Skeletal muscle tissue (tissue), 4 donors: ENCODE measurements around the gene NUFIP1. TPM values are rescaled to one million over a fixed set of nuclear protein-coding genes. Genes with fewer than 3 reads are reported as not detected.
A peak's percentile ranks its signal among the peaks of the same experiment; 100 is the strongest.

ENCODE experiments used
- H3K27ac ChIP-seq: one replicate; pipeline ENCODE4 v1.7.0; 2013; ENCODE audit warnings: mild to moderate bottlenecking, low read depth, low read length, inconsistent platforms
- H3K27me3 ChIP-seq, 3 donors: one replicate each; pipeline ENCODE4 v1.7.0; 2013; ENCODE audit warnings: low read length in 3 of 3; ENCODE audit not compliant: control insufficient read depth in 3 of 3, insufficient read depth in 3 of 3
- H3K36me3 ChIP-seq, 3 donors: one replicate each; pipeline ENCODE4 v1.7.0; 2013; ENCODE audit warnings: low read length in 3 of 3; ENCODE audit not compliant: control insufficient read depth in 3 of 3, insufficient read depth in 3 of 3
- H3K4me1 ChIP-seq, 3 donors: one replicate each; pipeline ENCODE4 v1.7.0; 2013; ENCODE audit warnings: low read length in 3 of 3, mild to moderate bottlenecking in 3 of 3; ENCODE audit not compliant: control insufficient read depth in 3 of 3, insufficient read depth in 3 of 3
- H3K4me3 ChIP-seq, 3 donors: one replicate each; pipeline ENCODE4 v1.7.0; 2013; ENCODE audit warnings: low read length in 3 of 3
- H3K9ac ChIP-seq, 3 donors: one replicate each; pipeline ENCODE4 v1.7.0; 2013; ENCODE audit warnings: low read length in 3 of 3, mild to moderate bottlenecking in 3 of 3, moderate library complexity in 2 of 3, low read depth in 1 of 3
- H3K9me3 ChIP-seq, 3 donors: one replicate each; pipeline ENCODE4 v1.7.0; 2013; ENCODE audit warnings: low read length in 3 of 3; ENCODE audit not compliant: control insufficient read depth in 3 of 3
- total RNA-seq: library from RNA; depleted of rRNA; stranded (reverse); fragments of >200 nt; gene quantifications from one replicate; pipeline ENCODE4 v1.2.3, GENCODE V29; 2014
- donor health status: Osteomylitis.

Gene NUFIP1
- total RNA-seq, 1 donor from 2014 or later: 3.7 TPM

DNA sequence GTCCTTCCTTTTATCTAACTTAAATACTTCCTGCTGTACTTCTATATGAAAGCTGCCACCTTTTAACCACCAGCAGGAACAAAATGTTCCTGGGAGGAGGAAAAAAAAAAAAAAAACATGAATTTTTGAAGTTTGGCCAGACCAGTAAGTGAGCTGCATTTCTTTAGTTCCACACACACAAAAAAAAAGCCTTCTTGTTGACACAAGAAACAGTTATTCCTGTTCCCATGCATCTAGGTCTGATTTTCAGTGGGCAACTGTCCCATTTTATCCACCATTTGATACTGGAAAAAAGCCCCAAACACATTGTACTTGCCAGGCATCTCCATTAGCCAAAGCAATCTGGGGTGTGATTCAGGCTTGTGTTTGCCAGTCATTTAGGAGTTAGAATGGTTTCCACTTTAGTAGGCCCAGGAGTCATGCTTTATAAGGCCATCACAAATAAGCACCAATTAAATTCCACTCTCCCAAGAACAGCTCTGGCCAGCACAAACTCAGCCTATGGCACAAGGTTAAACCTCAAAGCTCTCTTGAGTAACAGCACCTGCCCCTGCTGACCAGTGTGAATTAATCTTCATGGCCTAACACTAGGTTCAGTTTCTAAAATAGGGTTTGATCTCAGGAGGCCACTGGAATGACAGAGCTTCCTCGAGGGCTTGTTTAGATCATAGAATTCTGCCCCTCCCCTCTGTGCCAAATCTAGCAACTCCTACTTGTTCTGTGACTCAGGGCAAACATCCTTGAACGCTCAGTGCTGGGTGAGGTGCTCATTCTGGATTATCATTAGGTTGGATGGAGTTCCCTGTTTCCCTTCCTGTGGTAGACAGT, 67.1 kb downstream of the NUFIP1 start:
- Histone ChIP-seq H3K9me3 (no peaks in the 10 kb centered on the region), H3K36me3 (no peaks in the 10 kb centered on the region), H3K9ac (peak overlapping the region; percentile 46 to 73 (median 72)), H3K4me1 (peaks cover 26 to 32% (median 29%) of the 10 kb centered on the region in 3 donors), H3K27me3 (no peaks in the 10 kb centered on the region), H3K27ac (peak overlapping the region; percentile 97), H3K4me3 (no peak overlapping the region)

DNA sequence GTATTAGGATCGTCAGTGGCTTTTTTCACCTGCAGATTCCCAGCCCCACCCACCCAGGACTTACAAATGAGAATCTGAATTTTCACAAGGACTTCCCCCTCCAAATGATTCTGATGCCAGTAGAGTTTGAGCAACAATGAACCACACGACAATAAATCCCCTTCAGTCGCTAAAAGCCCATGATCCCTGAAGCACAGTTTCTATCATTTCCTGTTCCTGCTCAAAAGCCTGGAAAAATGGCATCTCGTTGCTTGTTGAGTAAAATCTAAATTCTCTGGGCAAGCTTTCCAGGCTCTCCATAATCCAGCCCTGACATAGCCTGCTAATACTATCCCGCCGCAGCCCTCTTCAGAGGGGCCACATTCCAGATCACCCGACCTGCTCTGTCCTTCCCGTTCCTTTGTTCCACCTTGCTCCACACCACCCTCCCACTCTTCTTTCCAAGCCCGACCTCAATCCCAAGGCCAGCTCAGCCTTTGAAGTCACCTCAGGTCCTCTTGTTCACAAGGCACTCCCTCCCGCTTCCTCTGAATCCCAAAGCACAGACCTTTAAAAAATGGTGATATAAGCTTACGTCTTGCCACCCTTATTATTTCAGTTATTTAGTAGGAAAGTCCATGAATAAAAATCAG, 67.9 kb downstream of the NUFIP1 start:
- peak overlapping the region; percentile 46 to 73 (median 72) for H3K9ac ChIP-seq
- H3K27ac ChIP-seq: peak overlapping the region; percentile 97
- no peaks in the 10 kb centered on the region for H3K27me3 ChIP-seq

DNA sequence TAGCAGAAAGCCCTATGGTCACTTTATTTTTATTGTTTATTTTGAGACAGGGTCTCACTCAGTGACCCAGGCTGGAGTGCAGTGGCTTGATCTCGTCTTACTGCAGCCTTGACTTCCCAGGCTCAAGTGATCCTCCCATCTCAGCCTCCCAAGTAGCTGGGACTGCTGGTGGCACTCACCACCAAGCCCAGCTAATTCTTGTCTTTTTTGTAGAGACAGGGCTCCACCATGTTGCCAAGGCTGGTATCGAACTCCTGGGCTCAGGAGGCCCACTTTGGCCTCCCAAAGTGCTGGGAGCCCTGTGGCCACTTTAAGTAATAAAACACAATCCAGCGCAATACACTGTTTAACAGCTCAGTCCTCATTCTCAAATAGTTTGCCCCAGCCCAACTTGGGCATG, 69.3 kb downstream of the NUFIP1 start:
- Histone ChIP-seq H3K27me3 (no peaks in the 10 kb centered on the region), H3K36me3 (no peaks in the 10 kb centered on the region), H3K4me1 (peaks cover 26 to 32% (median 29%) of the 10 kb centered on the region in 3 donors), H3K27ac (peak overlapping the region; percentile 97), H3K9ac (no peak overlapping the region), H3K9me3 (no peaks in the 10 kb centered on the region), H3K4me3 (no peak overlapping the region)

More for the DNA sequence above, 67.9 kb downstream of the NUFIP1 start:
- H3K4me1 ChIP-seq: peaks cover 26 to 32% (median 29%) of the 10 kb centered on the region in 3 donors
- no peaks in the 10 kb centered on the region for H3K9me3 ChIP-seq
- H3K36me3 ChIP-seq: no peaks in the 10 kb centered on the region
- H3K4me3 ChIP-seq: no peak overlapping the region

DNA sequence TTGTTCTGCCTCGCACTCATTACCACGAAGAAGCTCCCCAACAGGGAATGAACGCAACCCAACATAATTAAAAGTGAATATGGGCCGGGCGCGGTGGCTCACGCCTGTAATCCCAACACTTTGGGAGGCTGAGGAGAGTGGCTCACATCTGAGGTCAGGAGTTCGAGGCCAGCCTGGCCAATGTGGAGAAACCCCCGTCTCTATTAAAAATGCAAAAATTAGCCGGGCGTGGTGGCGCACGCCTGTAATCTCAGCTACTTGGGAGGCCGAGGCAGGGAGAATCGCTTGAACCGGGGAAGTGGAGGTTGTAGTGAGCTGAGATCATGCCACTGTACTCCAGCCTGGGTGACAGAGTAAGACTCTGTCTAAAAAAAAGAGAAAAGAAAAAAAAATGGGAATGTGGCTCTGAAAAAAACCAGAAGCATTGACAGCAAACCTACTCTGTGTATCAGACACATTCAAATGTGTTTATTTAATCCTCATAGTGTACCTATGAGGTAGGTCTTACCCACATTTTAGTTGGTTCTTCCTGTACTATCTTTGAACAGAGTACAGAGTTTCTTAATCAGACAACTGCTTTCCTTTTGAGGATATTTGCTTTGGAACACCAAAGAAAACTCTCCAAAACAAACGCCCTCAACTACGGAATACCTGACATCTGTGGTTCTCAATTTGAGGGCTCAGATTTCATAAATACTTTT, 70.0 kb downstream of the NUFIP1 start:
- H3K4me3 ChIP-seq: peak overlapping the region; percentile 66 to 85 (median 82)
- H3K9ac ChIP-seq: peak overlapping the region; percentile 80 to 92 (median 82)
- H3K27ac ChIP-seq: peak overlapping the region; percentile 97

DNA sequence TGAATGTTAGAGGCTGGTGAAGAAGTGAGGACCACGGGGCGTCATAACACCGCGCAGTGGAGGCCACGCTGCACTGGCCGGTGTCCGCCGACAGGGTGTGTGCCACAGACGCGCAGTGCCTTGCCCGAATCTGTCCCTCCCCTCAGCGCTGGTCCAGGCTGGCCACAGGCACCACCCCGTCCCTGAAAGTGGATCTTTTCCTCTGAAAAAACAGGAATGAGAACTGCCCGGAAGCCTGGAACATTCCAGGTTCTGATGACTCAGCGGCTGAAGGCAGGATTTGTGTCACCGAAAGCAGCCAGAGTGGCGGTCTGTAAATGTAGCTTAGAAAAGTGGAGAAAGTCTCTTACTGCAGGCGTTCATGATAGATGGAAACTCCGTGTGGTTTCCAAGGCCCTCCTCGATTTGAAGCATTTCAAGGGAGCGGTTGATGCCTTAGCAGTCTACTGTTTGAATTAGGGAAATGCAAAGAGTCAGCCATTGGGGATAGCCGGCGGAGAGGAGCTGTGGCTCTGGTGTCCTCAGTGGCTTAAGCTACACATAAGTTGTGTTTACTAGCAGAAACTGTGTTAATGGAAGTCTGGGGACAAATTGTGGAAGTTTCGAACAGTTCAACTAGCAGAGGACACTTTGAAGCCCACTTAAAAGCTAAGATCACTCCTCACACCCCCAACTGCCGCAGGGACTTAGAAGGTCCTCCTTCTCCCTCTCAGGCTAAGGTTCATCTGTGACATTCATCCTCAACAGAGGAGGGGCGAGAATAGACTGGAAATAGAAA, 70.8 kb downstream of the NUFIP1 start:
- H3K4me3 ChIP-seq: peak overlapping the region; percentile 66 to 85 (median 82)
- H3K9me3 ChIP-seq: no peaks in the 10 kb centered on the region
- no peaks in the 10 kb centered on the region for H3K27me3 ChIP-seq
- H3K4me1 ChIP-seq: peaks cover 26 to 32% (median 29%) of the 10 kb centered on the region in 3 donors
- H3K36me3 ChIP-seq: no peaks in the 10 kb centered on the region
- peak overlapping the region; percentile 97 for H3K27ac ChIP-seq
- H3K9ac ChIP-seq: peak overlapping the region; percentile 80 to 92 (median 82)

More for the DNA sequence above, 70.0 kb downstream of the NUFIP1 start:
- no peaks in the 10 kb centered on the region for H3K36me3 ChIP-seq
- H3K9me3 ChIP-seq: no peaks in the 10 kb centered on the region
- H3K4me1 ChIP-seq: peaks cover 26 to 32% (median 29%) of the 10 kb centered on the region in 3 donors
- H3K27me3 ChIP-seq: no peaks in the 10 kb centered on the region

DNA sequence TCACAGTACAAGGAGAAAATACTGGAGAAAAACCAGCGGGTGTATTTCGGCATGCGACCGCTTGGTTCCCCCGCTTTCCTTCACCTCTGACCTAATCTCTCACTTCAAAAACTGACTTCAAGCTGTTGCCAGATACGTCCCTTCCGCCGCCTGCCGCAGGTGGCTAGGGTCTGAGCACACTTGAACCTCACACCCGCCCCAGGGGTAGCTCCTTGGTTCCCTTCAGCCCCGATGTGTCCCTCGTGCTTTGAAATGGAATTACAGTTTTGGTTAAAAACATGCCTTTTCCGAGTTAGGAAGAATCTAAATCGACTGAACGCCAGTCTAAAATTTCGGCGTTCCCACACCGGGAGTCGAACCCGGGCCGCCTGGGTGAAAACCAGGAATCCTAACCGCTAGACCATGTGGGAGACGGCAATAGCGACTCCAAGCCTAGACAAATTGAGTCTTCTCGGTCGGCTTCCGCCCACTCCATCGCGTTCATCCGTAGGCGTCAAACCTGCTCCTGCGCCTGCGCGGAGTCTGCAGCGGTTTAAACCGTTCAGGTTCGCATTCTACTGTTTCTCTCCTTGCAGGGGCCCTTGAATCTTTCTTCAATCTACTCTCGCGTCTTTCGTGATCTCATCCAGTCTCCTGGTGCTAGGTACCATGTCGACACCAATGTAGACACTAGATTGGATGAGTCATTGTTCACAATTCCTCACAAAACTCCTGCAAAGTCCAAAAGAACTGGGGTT, 71.5 kb downstream of the NUFIP1 start:
- peak overlapping the region; percentile 97 for H3K27ac ChIP-seq
- peak overlapping the region; percentile 80 to 92 (median 82) for H3K9ac ChIP-seq
- H3K27me3 ChIP-seq: no peaks in the 10 kb centered on the region
- peak overlapping the region; percentile 66 to 85 (median 82) for H3K4me3 ChIP-seq
- no peaks in the 10 kb centered on the region for H3K36me3 ChIP-seq
- H3K9me3 ChIP-seq: no peaks in the 10 kb centered on the region
- peaks cover 25 to 29% (median 26%) of the 10 kb centered on the region in 3 donors for H3K4me1 ChIP-seq

DNA sequence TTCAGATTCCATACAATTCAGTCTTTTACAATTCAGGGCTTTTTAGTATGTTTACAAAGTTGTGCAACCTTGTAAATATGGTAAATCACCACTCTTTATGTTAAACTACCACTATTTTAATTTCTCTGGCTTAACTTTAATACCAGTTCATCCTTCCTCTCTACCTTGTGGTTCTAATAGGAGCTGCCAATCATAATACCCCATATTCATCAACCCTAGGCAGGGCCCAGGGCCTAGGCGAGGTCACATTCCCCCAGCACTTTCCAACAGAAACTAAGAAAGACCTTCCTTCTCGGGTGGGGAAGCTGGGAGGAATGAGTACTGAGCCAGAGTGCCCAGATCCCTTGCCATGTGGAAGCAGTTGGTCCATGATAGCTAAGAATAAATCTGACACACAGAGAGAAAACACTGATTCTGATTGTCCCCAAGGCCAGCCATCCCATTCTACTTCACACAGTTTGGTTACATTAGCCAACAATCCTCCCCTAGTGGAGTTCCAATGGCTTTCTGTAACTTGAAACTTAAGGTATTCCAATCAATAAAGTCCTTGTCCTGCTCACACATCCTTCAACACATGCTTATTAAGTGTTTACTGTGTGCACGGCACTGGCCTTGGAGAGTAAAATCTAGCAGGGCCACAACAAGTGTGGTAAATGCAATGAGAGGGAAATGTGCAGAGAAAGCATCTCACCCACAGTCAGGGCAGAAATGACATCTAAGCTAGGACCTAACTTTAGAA, 76.8 kb downstream of the NUFIP1 start:
- no peak overlapping the region for H3K4me3 ChIP-seq
- H3K4me1 ChIP-seq: peaks cover 0 to 2% (median under 1%) of the 10 kb centered on the region in 3 donors
- H3K9me3 ChIP-seq: peaks cover 0 to 3% (median 0%) of the 10 kb centered on the region in 3 donors
- H3K9ac ChIP-seq: no peak overlapping the region
- no peaks in the 10 kb centered on the region for H3K27me3 ChIP-seq
- H3K36me3 ChIP-seq: no peaks in the 10 kb centered on the region
- no peak overlapping the region for H3K27ac ChIP-seq

DNA sequence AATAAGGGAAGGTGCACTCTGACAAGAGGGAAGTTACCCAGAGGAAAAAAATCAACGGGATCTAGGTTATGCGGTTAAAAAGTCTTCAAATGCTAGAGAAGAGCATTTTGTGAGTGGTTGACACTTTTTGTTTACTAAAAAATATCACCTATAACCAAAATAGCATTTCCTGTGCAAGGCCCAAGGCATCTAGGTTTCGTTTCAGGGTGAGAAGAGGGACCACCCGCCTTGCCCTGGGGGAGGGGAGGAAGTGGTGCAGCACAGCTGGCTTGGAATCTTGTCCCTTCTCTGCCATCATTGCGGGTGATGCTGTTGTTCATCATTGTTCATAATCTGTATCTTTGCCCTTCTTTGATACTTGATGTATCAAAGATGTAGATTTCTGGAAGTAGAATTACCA, 80.6 kb downstream of the NUFIP1 start:
- H3K9ac ChIP-seq: no peak overlapping the region
- H3K9me3 ChIP-seq: peaks cover 0 to 3% (median 0%) of the 10 kb centered on the region in 3 donors
- no peak overlapping the region for H3K4me3 ChIP-seq
- H3K4me1 ChIP-seq: peaks cover 35 to 37% (median 36%) of the 10 kb centered on the region in 3 donors
- no peak overlapping the region for H3K27ac ChIP-seq
- H3K36me3 ChIP-seq: no peaks in the 10 kb centered on the region
- no peaks in the 10 kb centered on the region for H3K27me3 ChIP-seq
